GM23338 (cell line): ENCODE measurements around the gene STX16.

Source experiments
- CREB1 ChIP-seq: fragments of 250-450 bp; sonication (Bioruptor Pico); IDR thresholded peaks from 2 replicates; pipeline ENCODE4 v1.5.0; 2020; ENCODE audit warnings: low read depth, mild to moderate bottlenecking, moderate library complexity
- EZH2 ChIP-seq: fragments of 200-600 bp; sonication (generic); IDR thresholded peaks from one replicate; pipeline ENCODE4 v1.8.0; 2017; ENCODE audit warnings: antibody characterized with exemption, mild to moderate bottlenecking, low read depth; ENCODE audit not compliant: unreplicated experiment
- EZH2phosphoT487 ChIP-seq: fragments of 200-600 bp; sonication (generic); IDR thresholded peaks from one replicate; pipeline ENCODE4 v1.8.1; 2018; ENCODE audit warnings: antibody characterized with exemption; ENCODE audit not compliant: unreplicated experiment
- JUNB ChIP-seq: IDR thresholded peaks from one replicate; pipeline ENCODE4 v1.6.1; 2016; ENCODE audit warnings: antibody characterized with exemption; ENCODE audit not compliant: unreplicated experiment
- POLR2AphosphoS5 ChIP-seq: IDR thresholded peaks from 2 replicates; pipeline ENCODE4 v1.6.1; 2016; ENCODE audit warnings: antibody characterized with exemption, low read depth
- ZNF114 ChIP-seq: fragments of 250-450 bp; sonication (Bioruptor Pico); IDR thresholded peaks from 2 replicates; pipeline ENCODE4 v1.5.0; 2020; ENCODE audit warnings: mild to moderate bottlenecking, moderate library complexity
- TF ChIP-seq, protein P1 (sequence below), 2 experiments: fragments of 200-600 bp in 1 of 2; sonication (generic) in 1 of 2; conservative IDR thresholded peaks; 2 replicates each; pipeline versions ENCODE4 v1.5.1 to v1.6.1; 2016 to 2017; ENCODE audit warnings: antibody characterized with exemption in 2 of 2, low read depth in 2 of 2, mild to moderate bottlenecking in 2 of 2, moderate library complexity in 1 of 2

DNA sequence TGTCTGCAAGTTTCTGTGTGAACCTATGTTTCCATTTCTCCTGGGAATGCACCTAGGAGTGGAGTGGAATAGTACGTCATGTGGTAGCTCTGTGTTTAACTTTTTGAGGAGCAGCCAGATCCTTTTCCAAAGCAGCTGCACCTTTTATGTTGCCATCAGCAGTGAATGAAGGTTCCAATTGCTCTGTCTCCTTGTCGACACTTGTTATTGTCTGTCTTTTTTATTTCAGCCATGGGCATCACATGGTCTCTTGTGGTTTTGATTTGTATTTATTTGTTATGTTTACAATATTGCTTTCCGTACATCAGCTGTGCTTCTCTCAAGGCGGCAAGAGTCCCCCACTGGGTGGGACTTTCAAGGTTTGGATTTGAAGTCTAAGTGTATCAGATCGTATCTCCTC lies 33.9 kb upstream of the STX16 start:
- TF ChIP-seq ZNF114 (CRISPR knock-in tag) (no peak), POLR2AphosphoS5 (no peak), EZH2 (no peak), CREB1 (CRISPR knock-in tag) (no peak), JUNB (no peak), EZH2phosphoT487 (no peak)
- TF ChIP-seq, protein P1, sequence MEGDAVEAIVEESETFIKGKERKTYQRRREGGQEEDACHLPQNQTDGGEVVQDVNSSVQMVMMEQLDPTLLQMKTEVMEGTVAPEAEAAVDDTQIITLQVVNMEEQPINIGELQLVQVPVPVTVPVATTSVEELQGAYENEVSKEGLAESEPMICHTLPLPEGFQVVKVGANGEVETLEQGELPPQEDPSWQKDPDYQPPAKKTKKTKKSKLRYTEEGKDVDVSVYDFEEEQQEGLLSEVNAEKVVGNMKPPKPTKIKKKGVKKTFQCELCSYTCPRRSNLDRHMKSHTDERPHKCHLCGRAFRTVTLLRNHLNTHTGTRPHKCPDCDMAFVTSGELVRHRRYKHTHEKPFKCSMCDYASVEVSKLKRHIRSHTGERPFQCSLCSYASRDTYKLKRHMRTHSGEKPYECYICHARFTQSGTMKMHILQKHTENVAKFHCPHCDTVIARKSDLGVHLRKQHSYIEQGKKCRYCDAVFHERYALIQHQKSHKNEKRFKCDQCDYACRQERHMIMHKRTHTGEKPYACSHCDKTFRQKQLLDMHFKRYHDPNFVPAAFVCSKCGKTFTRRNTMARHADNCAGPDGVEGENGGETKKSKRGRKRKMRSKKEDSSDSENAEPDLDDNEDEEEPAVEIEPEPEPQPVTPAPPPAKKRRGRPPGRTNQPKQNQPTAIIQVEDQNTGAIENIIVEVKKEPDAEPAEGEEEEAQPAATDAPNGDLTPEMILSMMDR (conservative IDR thresholded peaks at IDR 0.05; ENCODE audit: low read depth in 2 of 2) = no peak
